NB4 (cell line): Measurements from ENCODE around the gene PPP4R4.
"Not testable (repeated sequence)": the region's sequence is repeated elsewhere in the genome, so short reads cannot be mapped to it uniquely, and the experiment has no call there.

ENCODE experiments used
- DNase-seq: peaks from one replicate; pipeline ENCODE4 v3.0.0; 2010; ENCODE audit warnings: low read depth
- H3K4me3 ChIP-seq: one replicate; pipeline ENCODE4 v1.5.1; 2011; ENCODE audit warnings: mild to moderate bottlenecking, low read depth, low read length, moderate library complexity
- CTCF ChIP-seq: IDR thresholded peaks from one replicate; pipeline ENCODE4 v1.5.1; 2012; ENCODE audit warnings: low read depth, low read length
- MAX ChIP-seq: IDR thresholded peaks from 2 replicates; pipeline ENCODE4 v1.6.1; 2011; ENCODE audit warnings: low read depth, low read length
- MYC ChIP-seq: IDR thresholded peaks from 2 replicates; pipeline ENCODE4 v1.6.1; 2011; ENCODE audit warnings: low read depth, low read length
- POLR2A ChIP-seq: IDR thresholded peaks from 2 replicates; pipeline ENCODE4 v1.6.1; 2011; ENCODE audit warnings: mild to moderate bottlenecking; ENCODE audit not compliant: insufficient read length; ENCODE audit errors: extremely low read depth

The PPP4R4 gene

DNA sequence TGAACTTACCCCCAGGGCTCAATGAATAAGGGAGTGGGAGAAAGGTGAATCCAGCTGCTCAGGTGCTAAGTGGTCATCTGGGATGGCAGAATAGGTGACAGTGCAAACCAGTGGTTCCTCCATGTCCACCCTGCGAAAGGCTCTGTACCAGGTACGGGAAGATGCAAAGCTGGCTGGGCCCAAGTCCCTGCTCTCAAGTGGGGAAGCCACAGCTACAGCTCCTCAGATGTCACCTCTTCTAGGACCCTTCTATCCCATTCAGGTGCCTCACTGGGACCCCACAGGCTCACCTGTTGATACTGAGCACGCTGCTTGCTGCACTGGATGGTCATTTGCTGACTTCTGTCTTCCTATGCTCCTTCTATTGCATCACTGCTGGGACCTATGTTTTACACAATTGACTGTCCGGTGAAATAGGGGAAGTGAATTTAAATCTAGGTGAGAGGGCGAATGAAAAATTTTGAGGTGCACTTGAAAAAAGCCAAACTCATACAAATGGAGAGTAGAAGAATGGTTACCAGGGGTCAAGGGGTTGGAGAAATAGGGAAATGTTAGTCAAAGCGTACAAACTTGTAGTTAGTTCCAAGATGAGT, 20.3 kb upstream of the PPP4R4 start:
- H3K4me3 ChIP-seq: no peak overlapping the region
- TF ChIP-seq POLR2A (no peak), CTCF (no peak), MYC (no peak), MAX (no peak)

GRCh38 chr14:94156143-94156542, 18.0 kb upstream of the PPP4R4 start:
- not testable (repeated sequence) for DNase-seq, H3K4me3 ChIP-seq

More for the DNA sequence above, 20.3 kb upstream of the PPP4R4 start:
- DNase-seq: peak; percentile 32

- no peak for DNase-seq
- no peak overlapping the region for H3K4me3 ChIP-seq
- TF ChIP-seq MAX (no peak), MYC (no peak), CTCF (no peak), POLR2A (no peak)
Observed at GRCh38 chr14:94157197-94157596, 16.9 kb upstream of the PPP4R4 start.

DNA sequence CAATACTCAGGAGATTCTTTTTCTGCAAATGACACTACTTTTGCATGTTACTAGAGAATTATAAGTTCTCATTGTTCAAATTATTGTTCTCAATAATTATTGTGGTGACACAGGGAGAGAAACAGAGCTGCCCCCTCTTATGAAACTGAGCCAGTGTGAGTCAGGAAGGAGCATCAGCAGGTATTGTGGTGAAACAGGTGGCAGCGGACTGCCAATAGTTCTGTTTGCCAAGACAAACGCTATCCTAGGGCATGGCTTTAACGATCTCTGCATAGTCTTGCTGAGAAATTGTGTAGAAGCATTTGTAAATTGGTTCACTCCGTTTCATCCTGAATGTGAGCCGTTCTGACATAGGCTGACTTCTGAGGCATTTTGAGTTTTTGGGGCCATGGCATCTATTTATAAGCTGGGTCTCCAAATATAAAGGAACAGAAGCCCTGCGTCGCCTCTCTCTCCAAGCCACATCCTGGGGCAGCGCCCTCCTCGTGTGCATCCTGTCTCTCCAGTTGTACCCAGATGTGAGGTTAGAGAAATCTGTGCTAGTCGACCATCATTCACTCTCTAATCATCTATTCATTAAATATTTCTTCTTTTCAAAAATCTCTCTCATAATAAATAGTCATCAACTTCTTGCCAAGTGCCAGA, 15.8 kb upstream of the PPP4R4 start:
- no peak for DNase-seq
- H3K4me3 ChIP-seq: no peak overlapping the region
- no peak for TF ChIP-seq MYC
- TF ChIP-seq POLR2A: no peak
- no peak for TF ChIP-seq CTCF
- TF ChIP-seq MAX: no peak

DNA sequence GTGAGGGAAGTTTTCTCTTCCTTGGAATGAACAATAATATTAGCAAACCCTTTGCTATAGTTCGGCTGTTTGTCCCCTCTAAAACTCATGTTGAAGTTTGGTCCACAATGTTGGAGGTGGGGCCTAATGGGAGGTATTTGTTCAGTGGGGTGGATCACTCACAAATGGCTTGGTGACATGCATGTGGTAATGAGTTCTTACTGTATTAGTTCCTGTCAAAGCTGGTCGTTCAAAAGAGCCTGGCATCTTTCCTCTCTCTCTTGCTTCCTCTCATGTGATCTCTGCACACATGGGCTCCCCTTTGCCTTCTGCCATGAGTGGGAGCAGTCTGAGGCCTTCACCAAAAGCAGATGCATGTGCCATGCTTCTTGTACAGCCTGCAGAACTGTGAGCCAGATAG, 13.1 kb upstream of the PPP4R4 start:
- no peak overlapping the region for H3K4me3 ChIP-seq
- TF ChIP-seq POLR2A (no peak), MAX (no peak), MYC (no peak), CTCF (no peak)
- DNase-seq: no peak

- TF ChIP-seq MAX (no peak), POLR2A (no peak), CTCF (no peak), MYC (no peak)
- DNase-seq: no peak
- H3K4me3 ChIP-seq: no peak overlapping the region
Observed at GRCh38 chr14:94161981-94162380, 12.1 kb upstream of the PPP4R4 start.
